HepG2 (cell line): Measurements from ENCODE around the gene GNA15. TPM values are rescaled to one million over a fixed set of nuclear protein-coding genes. Genes with fewer than 3 reads are reported as not detected.

Experiments
- ATF6 ChIP-seq: sonication (generic); formaldehyde crosslinking; conservative IDR thresholded peaks from 2 replicates; pipeline ENCODE4 v1.4.0; 2020; ENCODE audit warnings: missing genetic modification reagents
- CHD4 ChIP-seq: fragments of 200-600 bp; sonication (generic); IDR thresholded peaks from 2 replicates; pipeline ENCODE4 v1.7.0; 2017; ENCODE audit warnings: mild to moderate bottlenecking, low read length, borderline replicate concordance
- CREB3 ChIP-seq: sonication (generic); formaldehyde crosslinking; IDR thresholded peaks from 2 replicates; pipeline ENCODE4 v1.5.0; 2020; ENCODE audit warnings: missing genetic modification reagents
- CSRNP2 ChIP-seq: sonication (generic); formaldehyde crosslinking; conservative IDR thresholded peaks from 2 replicates; pipeline ENCODE4 v1.8.0; 2022; ENCODE audit warnings: low read depth, missing genetic modification reagents
- EEA1 ChIP-seq: sonication (generic); formaldehyde crosslinking; IDR thresholded peaks from 2 replicates; pipeline ENCODE4 v1.5.1; 2020; ENCODE audit warnings: mild to moderate bottlenecking, missing genetic modification reagents, borderline replicate concordance
- FOSL2 ChIP-seq: sonication (generic); formaldehyde crosslinking; IDR thresholded peaks from 2 replicates; pipeline ENCODE4 v1.4.0; 2020; ENCODE audit warnings: missing genetic modification reagents
- HMGXB3 ChIP-seq: sonication (generic); formaldehyde crosslinking; IDR thresholded peaks from 2 replicates; pipeline ENCODE4 v1.4.0; 2020; ENCODE audit warnings: missing genetic modification reagents, borderline replicate concordance
- MED13 ChIP-seq: sonication (generic); formaldehyde crosslinking; IDR thresholded peaks from 2 replicates; pipeline ENCODE4 v1.5.0; 2020; ENCODE audit warnings: missing genetic modification reagents
- MTF2 ChIP-seq: sonication (generic); formaldehyde crosslinking; IDR thresholded peaks from 2 replicates; pipeline ENCODE4 v1.5.0; 2020; ENCODE audit warnings: missing genetic modification reagents, borderline replicate concordance
- PHF8 ChIP-seq: sonication (generic); formaldehyde crosslinking; IDR thresholded peaks from 2 replicates; pipeline ENCODE4 v1.5.0; 2020; ENCODE audit warnings: missing genetic modification reagents
- RBFOX2 ChIP-seq: fragments of 200-400 bp; formaldehyde crosslinking; IDR thresholded peaks from 2 replicates; pipeline ENCODE4 v1.6.1; 2017; ENCODE audit warnings: low read depth, mild to moderate bottlenecking, low read length
- UBTF ChIP-seq: sonication (generic); formaldehyde crosslinking; IDR thresholded peaks from 2 replicates; pipeline ENCODE4 v1.4.0; 2020; ENCODE audit warnings: mild to moderate bottlenecking, missing genetic modification reagents
- ZNF367 ChIP-seq: sonication (generic); formaldehyde crosslinking; IDR thresholded peaks from 2 replicates; pipeline ENCODE4 v1.4.0; 2020; ENCODE audit warnings: missing genetic modification reagents, borderline replicate concordance
- ZUFSP ChIP-seq: sonication (generic); formaldehyde crosslinking; IDR thresholded peaks from 2 replicates; pipeline ENCODE4 v1.9.0; 2021; ENCODE audit warnings: missing genetic modification reagents, mild to moderate bottlenecking, borderline replicate concordance
- polyA plus RNA-seq, 8 experiments: library from polyadenylated mRNA; depleted of rRNA in 3 of 8; stranded (reverse) in 7 of 8; unstranded in 1 of 8; fragments of >200 nt; fragmentation: Illumina TruSeq in 4 of 8; extraction: Trizol in 4 of 8; gene quantifications; 2 replicates each; pipeline versions ENCODE4 v1.2.1 to v1.2.3, GENCODE V29; 2011 to 2016; ENCODE audit warnings: low read depth in 4 of 8, missing spikeins in 1 of 8, mixed read lengths in 1 of 8; ENCODE audit not compliant: insufficient read depth in 1 of 8
- total RNA-seq, 5 experiments: library from RNA; depleted of rRNA; stranded (reverse); fragments of >200 nt; fragmentation: Illumina TruSeq; extraction: Trizol; gene quantifications; 2 replicates each; pipeline ENCODE4 v1.2.3, GENCODE V29; 2016; ENCODE audit warnings: low read depth in 1 of 5

The GNA15 gene
- total and polyA plus RNA-seq, 2 of the 13 experiments (the other 11 are each of a cell fraction or from before 2014, with no cell fraction given), result not detected

GRCh38 chr19:3094601-3095440, 41.0 kb upstream of the GNA15 start (continued):
- no peak for TF ChIP-seq MED13 (CRISPR knock-in tag)
- no peak for TF ChIP-seq CHD4
- no peak for TF ChIP-seq ATF6 (CRISPR knock-in tag)
- TF ChIP-seq ZNF367, result no peak
- TF ChIP-seq UBTF (CRISPR knock-in tag), result 0 out of 2 replicates have a peak, but pooled peaks have one; percentile 26
- TF ChIP-seq CSRNP2 (CRISPR knock-in tag), result no peak
- no peak for TF ChIP-seq MTF2 (CRISPR knock-in tag)
- TF ChIP-seq CREB3 (CRISPR knock-in tag), result no peak
- TF ChIP-seq EEA1 (CRISPR knock-in tag), result 0 out of 2 replicates have a peak, but pooled peaks have one; percentile 10
- no peak for TF ChIP-seq FOSL2 (CRISPR knock-in tag)
- peak; percentile 58 for TF ChIP-seq RBFOX2
- no peak for TF ChIP-seq HMGXB3 (CRISPR knock-in tag)
- TF ChIP-seq PHF8 (CRISPR knock-in tag), result peak; percentile 26; the same call in 1 of the 2 replicates
- TF ChIP-seq ZUFSP (CRISPR knock-in tag), result no peak
